PC-3 (cell line): ENCODE measurements around the gene VSIG8. TPM values are rescaled to one million over a fixed set of nuclear protein-coding genes. Genes with fewer than 3 reads are reported as not detected.

Experiments used
- ATAC-seq: fragments of 200-7000 bp; cut with Tn5 transposase; 2 replicates; pipeline ENCODE4 v1.9.1; 2020; ENCODE audit warnings: mild to moderate bottlenecking, moderate library complexity
- BruUV-seq: library from RNA; stranded (reverse); fragments of 400-500 nt; replicated peaks from 2 replicates; lab custom pipeline; 2021; lab: Mats Ljungman, UMichigan
- CTCF ChIA-PET: fragments of 300-600 bp; sonication (Branson Sonifier 250); formaldehyde crosslinking; loops from one replicate; lab custom pipeline; 2022; ENCODE audit warnings: antibody characterized with exemption; lab: Charles Lee
- POLR2A ChIA-PET: fragments of 300-600 bp; sonication (Branson Sonifier 250); formaldehyde crosslinking; loops from one replicate; lab custom pipeline; 2022; ENCODE audit warnings: antibody characterized with exemption; ENCODE audit not compliant: unreplicated experiment; lab: Charles Lee
- DNase-seq: peaks from one replicate; pipeline ENCODE4 v3.0.0-alpha.2; 2015
- H2AFZ ChIP-seq: fragments of 300-600 bp; sonication (generic); 2 replicates; pipeline ENCODE4 v1.6.0; 2016; ENCODE audit warnings: antibody characterized with exemption, low read length
- H3F3A ChIP-seq: fragments of 300-600 bp; sonication (generic); one replicate; pipeline ENCODE4 v1.6.0; 2017; ENCODE audit warnings: antibody characterized with exemption, low read length, control low read depth, mild to moderate bottlenecking; ENCODE audit not compliant: unreplicated experiment
- H3K27ac ChIP-seq: fragments of 300-600 bp; sonication (generic); 2 replicates; pipeline ENCODE4 v1.5.1; 2016; ENCODE audit warnings: mild to moderate bottlenecking, low read length
- H3K27me3 ChIP-seq: fragments of 300-600 bp; sonication (generic); 2 replicates; pipeline ENCODE4 v1.6.1; 2016; ENCODE audit warnings: low read length, mixed read lengths
- H3K36me3 ChIP-seq: fragments of 300-600 bp; sonication (generic); 2 replicates; pipeline ENCODE4 v1.6.1; 2016; ENCODE audit warnings: low read depth, mixed run types, low read length, mixed read lengths
- H3K4me1 ChIP-seq: fragments of 300-600 bp; sonication (generic); 2 replicates; pipeline ENCODE4 v1.5.1; 2016; ENCODE audit warnings: low read length; ENCODE audit not compliant: insufficient read depth
- H3K4me2 ChIP-seq: fragments of 300-600 bp; sonication (generic); 2 replicates; pipeline ENCODE4 v1.6.0; 2016; ENCODE audit warnings: low read length
- H3K4me3 ChIP-seq: fragments of 300-600 bp; sonication (generic); 2 replicates; pipeline ENCODE4 v1.5.1; 2016; ENCODE audit warnings: mild to moderate bottlenecking, low read length, mixed read lengths
- H3K79me2 ChIP-seq: fragments of 300-600 bp; sonication (generic); 2 replicates; pipeline ENCODE4 v1.6.1; 2017; ENCODE audit warnings: low read length, mixed read lengths
- H3K9ac ChIP-seq: fragments of 300-600 bp; sonication (generic); 2 replicates; pipeline ENCODE4 v1.6.0; 2016; ENCODE audit warnings: mild to moderate bottlenecking, low read length
- H3K9me2 ChIP-seq: fragments of 300-600 bp; sonication (generic); replicated peaks from 2 replicates; pipeline ENCODE4 v1.6.1; 2016; ENCODE audit warnings: mixed run types, low read length, mixed read lengths
- H3K9me3 ChIP-seq: fragments of 300-600 bp; sonication (generic); 2 replicates; pipeline ENCODE4 v1.6.1; 2016; ENCODE audit warnings: low read length, mixed read lengths
- H4K20me1 ChIP-seq: fragments of 300-600 bp; sonication (generic); 2 replicates; pipeline ENCODE4 v1.6.1; 2016; ENCODE audit warnings: low read length, mixed read lengths
- EZH2 ChIP-seq: fragments of 300-600 bp; sonication (generic); IDR thresholded peaks from one replicate; pipeline ENCODE4 v1.6.1; 2017; ENCODE audit warnings: antibody characterized with exemption, mild to moderate bottlenecking, low read length; ENCODE audit not compliant: unreplicated experiment
- EZH2phosphoT487 ChIP-seq: fragments of 300-600 bp; sonication (generic); IDR thresholded peaks from 2 replicates; pipeline ENCODE4 v1.6.1; 2018; ENCODE audit warnings: mild to moderate bottlenecking, antibody characterized with exemption, low read length, borderline replicate concordance
- intact Hi-C: fragments of 100-400 bp; cut with micrococcal nuclease; formaldehyde crosslinking; loops from 2 replicates; pipeline ENCODE4 v1.9.0; 2023
- total RNA-seq: library from RNA; depleted of rRNA; stranded (reverse); fragments of >200 nt; gene quantifications from 2 replicates; pipeline ENCODE4 v1.2.3, GENCODE V29; 2014
- TF ChIP-seq, protein P1 (sequence below): fragments of 300-600 bp; sonication (generic); conservative IDR thresholded peaks from 2 replicates; pipeline ENCODE4 v1.5.1; 2017; ENCODE audit warnings: antibody characterized with exemption, low read depth, mild to moderate bottlenecking, low read length

VSIG8 gene
- total RNA-seq, 1 experiment from 2014 or later: 0.47 TPM

DNA sequence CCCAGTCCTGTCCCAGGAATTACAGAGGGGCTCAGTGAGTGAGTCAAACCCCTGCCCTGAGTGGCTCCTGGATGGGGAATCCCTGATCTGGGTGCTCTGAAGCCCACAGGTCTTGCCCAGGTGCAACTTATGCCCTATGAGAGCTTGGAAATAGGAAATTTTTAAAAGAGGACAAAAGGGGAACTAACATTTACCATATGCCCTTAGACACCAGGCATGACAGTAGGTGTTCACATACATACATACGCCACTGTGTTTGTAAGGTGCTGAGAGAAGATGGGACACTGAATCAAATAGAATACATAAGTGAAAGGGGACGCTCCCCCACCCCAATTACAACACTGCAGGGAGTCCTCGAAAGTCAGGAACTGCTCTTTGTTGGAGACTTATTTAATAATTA lies 36.1 kb upstream of the VSIG8 start:
- no peaks in the 10 kb centered on the region for H3K27me3 ChIP-seq
- intact Hi-C loops: no loop called here
- no peaks in the 10 kb centered on the region for H3K36me3 ChIP-seq
- H3K4me3 ChIP-seq: no peak overlapping the region
- H3K9me3 ChIP-seq: no peaks in the 10 kb centered on the region
- H4K20me1 ChIP-seq: no peaks in the 10 kb centered on the region
- DNase-seq: no peak
- no peak overlapping the region for H3K27ac ChIP-seq
- no peaks in the 10 kb centered on the region for H3K79me2 ChIP-seq
- ATAC-seq: no peak
- CTCF ChIA-PET: no interaction called here
- no peak overlapping the region for H2AFZ ChIP-seq
- H3K9me2 ChIP-seq: no peaks in the 10 kb centered on the region
- POLR2A ChIA-PET: no interaction called here
- no peaks in the 10 kb centered on the region for H3F3A ChIP-seq
- TF ChIP-seq EZH2phosphoT487 (no peak), EZH2 (no peak)
- TF ChIP-seq, protein P1, sequence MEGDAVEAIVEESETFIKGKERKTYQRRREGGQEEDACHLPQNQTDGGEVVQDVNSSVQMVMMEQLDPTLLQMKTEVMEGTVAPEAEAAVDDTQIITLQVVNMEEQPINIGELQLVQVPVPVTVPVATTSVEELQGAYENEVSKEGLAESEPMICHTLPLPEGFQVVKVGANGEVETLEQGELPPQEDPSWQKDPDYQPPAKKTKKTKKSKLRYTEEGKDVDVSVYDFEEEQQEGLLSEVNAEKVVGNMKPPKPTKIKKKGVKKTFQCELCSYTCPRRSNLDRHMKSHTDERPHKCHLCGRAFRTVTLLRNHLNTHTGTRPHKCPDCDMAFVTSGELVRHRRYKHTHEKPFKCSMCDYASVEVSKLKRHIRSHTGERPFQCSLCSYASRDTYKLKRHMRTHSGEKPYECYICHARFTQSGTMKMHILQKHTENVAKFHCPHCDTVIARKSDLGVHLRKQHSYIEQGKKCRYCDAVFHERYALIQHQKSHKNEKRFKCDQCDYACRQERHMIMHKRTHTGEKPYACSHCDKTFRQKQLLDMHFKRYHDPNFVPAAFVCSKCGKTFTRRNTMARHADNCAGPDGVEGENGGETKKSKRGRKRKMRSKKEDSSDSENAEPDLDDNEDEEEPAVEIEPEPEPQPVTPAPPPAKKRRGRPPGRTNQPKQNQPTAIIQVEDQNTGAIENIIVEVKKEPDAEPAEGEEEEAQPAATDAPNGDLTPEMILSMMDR: no peak
- H3K4me2 ChIP-seq: no peak overlapping the region
- peaks cover 20% of the 10 kb centered on the region for H3K4me1 ChIP-seq
- H3K9ac ChIP-seq: no peak overlapping the region
- no TSS peak for BruUV-seq

DNA sequence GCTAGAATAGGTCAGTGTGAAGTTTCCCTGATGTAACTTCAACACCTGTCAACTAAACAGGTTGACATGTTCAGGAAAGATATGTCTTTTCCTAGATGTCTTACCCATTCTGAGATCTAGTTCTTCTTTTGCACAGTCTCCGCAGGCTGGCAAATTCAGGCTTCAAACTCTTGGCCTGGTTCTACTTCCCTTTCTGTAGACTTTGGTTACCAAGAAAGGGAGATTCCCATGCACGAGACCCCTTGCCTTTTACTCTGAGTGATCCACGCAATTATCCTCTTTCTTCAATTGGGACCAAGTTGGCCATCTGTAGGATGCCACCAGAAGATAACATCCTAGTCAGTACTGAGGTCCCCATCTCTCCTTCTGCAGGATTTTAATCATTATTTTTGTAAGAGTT lies 35.5 kb upstream of the VSIG8 start:
- Histone ChIP-seq H3K36me3 (no peaks in the 10 kb centered on the region), H3K9ac (no peak overlapping the region), H3K27me3 (no peaks in the 10 kb centered on the region), H3K9me2 (no peaks in the 10 kb centered on the region), H3K4me2 (no peak overlapping the region), H3K4me1 (peaks cover 20% of the 10 kb centered on the region), H3K9me3 (no peaks in the 10 kb centered on the region), H3K4me3 (no peak overlapping the region), H4K20me1 (no peaks in the 10 kb centered on the region), H3K27ac (no peak overlapping the region), H2AFZ (no peak overlapping the region), H3F3A (no peaks in the 10 kb centered on the region), H3K79me2 (no peaks in the 10 kb centered on the region)
- no peak for ATAC-seq
- TF ChIP-seq, protein P1: no peak
- TF ChIP-seq EZH2phosphoT487: no peak
- no peak for TF ChIP-seq EZH2
- no TSS peak for BruUV-seq
- POLR2A ChIA-PET: no interaction called here
- intact Hi-C loops: loop anchor here (2.0 kb wide), 1 partner anchor 27 kb away; the partner anchor contains the start of gene TAGLN2
- CTCF ChIA-PET: no interaction called here
- no peak for DNase-seq

DNA sequence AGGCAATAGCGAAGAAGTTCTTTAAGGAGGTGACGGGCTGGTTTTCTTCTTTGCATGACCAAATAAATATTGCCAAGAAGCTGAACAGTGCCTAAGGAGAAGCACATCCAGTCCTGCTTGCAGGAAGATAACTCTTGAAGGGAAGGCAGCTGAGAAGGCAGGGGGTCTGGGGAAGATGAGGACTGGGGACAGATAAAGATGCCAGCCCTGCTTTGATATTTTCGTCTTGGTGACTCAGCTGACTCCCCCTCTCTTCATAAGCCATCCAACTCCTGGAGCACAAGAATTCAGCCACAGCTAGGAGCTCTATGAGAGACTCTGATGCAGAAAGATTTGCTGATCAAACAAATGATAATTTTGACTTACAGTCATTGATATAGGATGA lies 34.1 kb upstream of the VSIG8 start:
- Histone ChIP-seq H3K79me2 (no peaks in the 10 kb centered on the region), H3K4me2 (no peak overlapping the region), H3K9ac (no peak overlapping the region), H3K9me2 (no peaks in the 10 kb centered on the region), H3K27me3 (no peaks in the 10 kb centered on the region), H3K27ac (no peak overlapping the region), H3F3A (no peaks in the 10 kb centered on the region), H2AFZ (no peak overlapping the region), H3K36me3 (no peaks in the 10 kb centered on the region), H3K4me3 (no peak overlapping the region), H3K4me1 (peaks cover 20% of the 10 kb centered on the region), H4K20me1 (no peaks in the 10 kb centered on the region), H3K9me3 (no peaks in the 10 kb centered on the region)
- BruUV-seq: no TSS peak
- POLR2A ChIA-PET: interaction anchor here (0.6 kb wide), 1 partner anchor 11 kb away, joined by 3 read pairs; no protein-coding TSS in a partner anchor
- no peak for DNase-seq
- CTCF ChIA-PET: no interaction called here
- no peak for ATAC-seq
- TF ChIP-seq, protein P1: no peak
- TF ChIP-seq EZH2 (no peak), EZH2phosphoT487 (no peak)
- intact Hi-C loops: loop anchor here (2.0 kb wide), 1 partner anchor 28 kb away; the partner anchor contains the start of gene TAGLN2
